ENCODE results near the gene TMEM256.
A peak's percentile ranks its signal among the peaks of the same experiment; 100 is the strongest.
"Not testable (repeated sequence)": the region's sequence is repeated elsewhere in the genome, so short reads cannot be mapped to it uniquely, and the experiment has no call there.

The TMEM256 gene

DNA sequence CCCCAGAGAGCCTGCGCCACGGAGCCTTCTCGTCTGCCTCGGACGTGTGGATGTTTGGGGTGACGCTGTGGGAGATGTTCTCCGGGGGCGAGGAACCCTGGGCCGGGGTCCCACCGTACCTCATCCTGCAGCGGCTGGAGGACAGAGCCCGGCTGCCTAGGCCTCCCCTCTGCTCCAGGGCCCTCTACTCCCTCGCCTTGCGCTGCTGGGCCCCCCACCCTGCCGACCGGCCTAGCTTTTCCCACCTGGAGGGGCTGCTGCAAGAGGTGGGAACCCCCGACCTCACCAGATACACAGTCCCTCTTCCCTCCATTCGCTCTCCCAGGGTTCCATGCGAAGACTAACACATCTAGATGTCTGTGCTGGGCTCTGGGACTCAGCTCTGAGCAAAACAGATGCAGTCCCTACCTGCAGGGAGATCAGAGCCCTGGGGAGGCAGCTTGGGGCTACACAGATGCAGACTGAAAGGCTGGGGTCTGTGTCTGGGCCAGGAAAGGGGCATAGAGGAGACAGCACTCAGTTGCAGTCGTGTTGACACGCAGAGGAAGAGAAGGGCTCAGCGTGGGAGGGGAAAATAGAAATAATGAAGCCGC is 19.3 kb downstream of the TMEM256 start:
- no peak for DNase-seq (ENCODE audit: low read depth in 2 of 3, low spot score in 2 of 3)

DNA sequence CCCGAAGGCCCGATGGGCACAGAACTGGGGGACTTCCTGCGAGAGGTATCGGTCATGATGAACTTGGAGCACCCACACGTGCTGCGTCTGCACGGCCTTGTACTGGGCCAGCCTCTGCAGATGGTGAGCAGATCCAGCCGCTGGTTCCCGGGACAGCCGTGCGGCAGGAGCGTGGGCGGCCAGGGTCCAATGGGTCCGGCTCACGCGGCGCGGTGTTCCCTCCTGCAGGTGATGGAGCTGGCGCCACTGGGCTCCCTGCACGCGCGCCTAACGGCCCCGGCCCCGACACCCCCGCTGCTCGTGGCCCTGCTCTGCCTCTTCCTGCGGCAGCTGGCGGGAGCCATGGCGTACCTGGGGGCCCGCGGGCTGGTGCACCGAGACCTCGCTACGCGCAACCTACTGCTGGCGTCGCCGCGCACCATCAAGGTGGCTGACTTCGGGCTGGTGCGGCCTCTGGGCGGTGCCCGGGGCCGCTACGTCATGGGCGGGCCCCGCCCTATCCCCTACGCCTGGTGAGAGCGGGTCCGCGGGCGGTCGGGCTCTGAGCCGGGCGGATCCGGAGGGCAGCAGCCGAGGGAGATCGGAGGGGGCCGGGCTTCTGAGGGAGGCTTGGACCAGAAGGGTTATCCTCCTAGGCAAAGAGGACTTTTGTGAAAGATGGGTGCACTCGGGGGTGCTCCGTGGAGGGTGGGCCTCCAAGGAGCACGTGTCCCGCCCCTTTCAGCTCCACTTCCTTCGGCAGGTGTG is 20.0 kb downstream of the TMEM256 start:
- DNase-seq (ENCODE audit: low read depth in 2 of 3, low spot score in 2 of 3) = peak; percentile 47 to 68 (median 58)

- DNase-seq (ENCODE audit: low read depth in 2 of 3, low spot score in 2 of 3) = no peak
Observed at GRCh38 chr17:7383371-7383741, 20.5 kb downstream of the TMEM256 start.

DNA sequence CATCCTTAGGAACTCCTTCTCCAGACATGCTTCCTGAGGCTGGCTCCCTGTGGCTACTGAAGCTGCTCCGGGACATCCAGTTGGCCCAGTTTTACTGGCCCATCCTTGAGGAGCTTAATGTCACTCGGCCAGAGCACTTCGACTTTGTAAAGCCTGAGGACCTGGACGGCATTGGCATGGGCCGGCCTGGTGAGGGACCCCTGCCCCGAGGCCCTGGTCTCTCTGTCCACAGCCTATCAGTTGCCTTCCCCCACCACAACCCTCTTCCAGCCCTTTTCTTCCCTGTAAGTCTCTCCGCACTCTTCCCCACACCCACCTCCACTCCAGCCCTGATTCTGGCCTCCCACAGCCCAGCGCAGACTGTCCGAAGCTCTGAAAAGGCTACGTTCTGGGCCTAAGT is 21.0 kb downstream of the TMEM256 start:
- DNase-seq (ENCODE audit: low read depth in 2 of 3, low spot score in 2 of 3) = no peak

GRCh38 chr17:7380855-7381683 is 22.8 kb downstream of the TMEM256 start, which contains the start of gene TNK1:
Gene TNK1, plus strand, starts transcription at chr17:7381089. Its CDS starts 1,838 bp downstream, at chr17:7382927.
- DNase-seq (ENCODE audit: low read depth in 2 of 3, low spot score in 2 of 3) = no peak

DNA sequence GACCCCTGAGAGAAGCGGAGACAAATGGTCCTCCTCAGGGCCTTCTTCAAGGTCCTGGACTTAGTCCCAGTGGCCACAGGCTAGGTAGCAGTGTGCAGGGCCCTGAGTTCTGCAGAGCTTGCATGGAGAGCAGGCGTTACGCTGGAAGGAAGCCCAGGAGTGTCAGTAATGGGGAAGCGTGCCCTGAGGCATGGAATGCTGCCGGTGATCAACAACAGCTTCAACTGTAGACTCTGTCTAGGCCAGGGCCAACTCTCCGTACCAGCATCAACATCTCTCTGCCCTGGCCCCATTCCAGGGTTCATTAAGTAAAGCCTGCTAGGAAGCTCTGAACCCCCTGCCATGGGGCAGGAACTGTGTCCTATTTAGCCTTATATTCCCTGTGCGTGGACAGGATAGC is 23.6 kb downstream of the TMEM256 start:
- no peak for DNase-seq (ENCODE audit: low read depth in 2 of 3, low spot score in 2 of 3)

- DNase-seq (ENCODE audit: low read depth in 2 of 3, low spot score in 2 of 3) = no peak
Observed at GRCh38 chr17:7379134-7379533, 24.8 kb downstream of the TMEM256 start.

DNA sequence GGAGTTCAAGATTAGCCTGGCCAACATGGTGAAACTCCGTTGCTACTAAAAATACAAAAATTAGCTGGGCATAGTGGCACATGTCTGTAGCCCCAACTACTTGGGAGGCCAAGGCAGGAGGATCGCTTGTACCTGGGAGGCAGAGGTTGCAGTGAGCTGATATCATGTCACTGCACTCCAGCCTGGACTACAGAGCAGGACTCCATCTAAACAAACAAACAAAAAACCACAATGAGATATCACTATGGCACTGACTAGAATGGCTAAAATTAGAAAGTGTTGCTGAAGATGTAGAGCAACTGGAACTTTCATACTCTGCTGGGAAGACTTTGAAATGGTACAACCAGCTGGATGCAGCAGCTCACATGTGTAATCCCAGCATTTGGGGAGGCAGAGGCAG is 29.5 kb downstream of the TMEM256 start:
- DNase-seq (ENCODE audit: low read depth in 2 of 3, low spot score in 2 of 3) = no peak

GRCh38 chr17:7370853-7371252 is 33.0 kb downstream of the TMEM256 start:
- DNase-seq (ENCODE audit: low read depth in 2 of 3, low spot score in 2 of 3) = no peak

GRCh38 chr17:7369825-7370224 is 34.1 kb downstream of the TMEM256 start:
- DNase-seq (ENCODE audit: low read depth in 2 of 3, low spot score in 2 of 3) = no peak

DNA sequence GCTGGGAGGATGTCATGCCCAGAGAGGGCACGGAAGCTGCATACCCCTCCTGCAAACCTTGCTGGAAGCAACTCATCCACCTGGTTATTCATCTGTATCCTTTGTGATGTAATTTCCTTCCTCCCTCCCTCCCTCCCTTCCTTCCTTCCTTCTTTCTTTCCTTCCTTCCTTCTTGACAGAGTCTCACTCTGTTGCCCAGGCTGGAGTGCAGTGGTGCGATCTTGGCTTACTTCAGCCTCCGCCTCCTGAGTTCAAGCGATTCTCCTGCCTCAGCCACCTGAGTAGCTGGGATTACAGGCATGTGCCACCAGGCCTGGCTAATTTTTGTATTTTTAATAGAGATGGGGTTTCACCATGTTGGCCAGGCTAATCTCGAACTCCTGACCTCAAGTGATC is 35.3 kb downstream of the TMEM256 start:
- not testable (repeated sequence) for DNase-seq (ENCODE audit: low read depth in 2 of 3, low spot score in 2 of 3)

GRCh38 chr17:7367918-7368598 is 35.8 kb downstream of the TMEM256 start:
- DNase-seq (ENCODE audit: low read depth in 2 of 3, low spot score in 2 of 3) = no peak

DNA sequence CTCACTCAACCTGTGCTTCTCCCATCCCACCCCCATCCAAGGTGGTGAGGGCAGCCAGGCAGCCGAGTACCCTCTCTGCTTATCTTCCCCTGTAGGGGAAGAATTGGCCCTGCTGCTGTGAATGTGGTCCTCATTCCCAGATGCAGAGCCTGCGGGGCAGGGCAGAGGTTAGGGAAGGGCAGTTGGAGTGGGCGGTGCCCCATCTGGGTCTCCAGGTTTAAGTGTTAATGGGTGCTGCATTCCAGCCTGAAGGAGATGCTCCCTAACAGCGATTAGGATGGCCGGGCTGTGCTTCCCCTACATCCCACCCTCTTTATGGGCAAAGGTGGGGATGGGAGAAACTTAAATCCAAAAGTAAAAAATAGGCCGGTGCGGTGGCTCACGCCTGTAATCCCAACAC is 36.8 kb downstream of the TMEM256 start:
- no peak for DNase-seq (ENCODE audit: low read depth in 2 of 3, low spot score in 2 of 3)

DNA sequence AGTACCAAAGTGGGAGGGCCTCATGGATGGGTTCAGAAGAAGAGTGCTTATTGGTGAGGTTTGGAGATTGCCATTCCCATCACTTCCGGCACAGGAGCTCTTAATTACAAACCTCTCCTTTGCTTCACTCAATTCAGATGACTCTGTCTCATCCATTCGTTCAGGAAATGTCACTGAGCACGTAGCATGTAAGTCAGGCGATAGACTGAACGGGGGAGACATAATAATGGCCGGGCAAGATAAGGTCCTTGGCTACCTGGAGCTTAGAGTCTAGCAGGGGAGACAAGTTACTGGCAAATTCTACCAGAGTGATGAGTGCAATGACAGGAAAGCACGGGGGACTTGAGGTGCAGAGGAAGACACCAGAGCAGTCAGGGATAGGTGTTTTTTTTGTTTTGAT is 37.9 kb downstream of the TMEM256 start:
- DNase-seq (ENCODE audit: low read depth in 2 of 3, low spot score in 2 of 3) = not testable (repeated sequence)

- no peak for DNase-seq (ENCODE audit: low read depth in 2 of 3, low spot score in 2 of 3)
Observed at GRCh38 chr17:7363311-7363710, 40.6 kb downstream of the TMEM256 start.

- DNase-seq (ENCODE audit: low read depth in 2 of 3, low spot score in 2 of 3) = no peak
Observed at GRCh38 chr17:7361906-7362305, 42.0 kb downstream of the TMEM256 start.

DNA sequence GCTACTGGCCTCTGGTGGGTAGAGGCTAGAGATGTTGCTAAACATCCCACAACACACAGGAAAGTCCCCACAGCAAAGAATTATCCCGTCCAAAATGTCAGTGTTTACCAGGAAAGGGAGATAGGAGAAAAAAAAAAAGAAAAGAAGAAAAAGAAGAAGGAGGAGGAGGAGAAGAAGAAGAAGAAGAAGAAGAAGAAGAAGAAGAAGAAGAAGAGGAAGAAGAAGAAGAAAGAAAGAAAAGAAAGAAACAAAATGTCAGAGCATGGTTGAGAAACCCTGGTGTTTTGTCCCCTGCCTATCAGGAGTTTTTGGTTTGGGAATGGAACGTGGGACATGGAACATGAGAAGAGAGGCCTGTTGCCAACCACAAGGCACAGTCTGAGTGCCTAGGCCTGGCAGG is 46.5 kb downstream of the TMEM256 start:
- DNase-seq (ENCODE audit: low read depth in 2 of 3, low spot score in 2 of 3) = no peak

GRCh38 chr17:7356756-7357155 is 47.1 kb downstream of the TMEM256 start:
- no peak for DNase-seq (ENCODE audit: low read depth in 2 of 3, low spot score in 2 of 3)

- peak; percentile 67 to 73 (median 70) for DNase-seq (ENCODE audit: low read depth in 2 of 3, low spot score in 2 of 3)
Observed at GRCh38 chr17:7356072-7356549, 47.8 kb downstream of the TMEM256 start.

GRCh38 chr17:7355573-7355972 is 48.3 kb downstream of the TMEM256 start:
- DNase-seq (ENCODE audit: low read depth in 2 of 3, low spot score in 2 of 3) = no peak

- DNase-seq (ENCODE audit: low read depth in 2 of 3, low spot score in 2 of 3) = no peak
Observed at GRCh38 chr17:7355053-7355452, 48.8 kb downstream of the TMEM256 start, which contains the start of gene TMEM95. Gene TMEM95, plus strand, starts transcription at chr17:7355156. Its CDS starts 49 bp downstream, at chr17:7355205.

All from activated CD8-positive, alpha-beta memory T cell treated with anti-CD3 and anti-CD28 coated beads for 48 hours (primary cell).